ENCODE results near the gene SCYGR2.

DNA sequence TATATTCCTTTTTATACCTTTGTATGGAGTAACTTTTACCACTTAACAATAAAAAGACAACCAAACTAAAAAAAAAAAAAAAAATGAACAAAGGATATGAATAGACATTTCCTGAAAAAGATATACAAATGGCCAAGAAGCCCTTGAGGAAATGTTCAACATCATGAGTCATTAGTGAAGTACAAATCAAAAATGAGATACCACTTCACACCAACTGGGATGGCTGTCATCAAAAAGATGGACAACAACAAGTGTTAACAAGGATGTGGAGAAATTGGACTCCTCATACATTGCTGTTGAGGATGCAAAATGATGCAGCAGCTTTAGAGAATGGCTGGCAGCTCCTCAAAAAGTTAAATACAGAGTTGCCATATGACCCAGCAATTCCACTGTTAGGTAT lies 22.6 kb upstream of the SCYGR2 start:
- TF ChIP-seq RFX5 (IDR thresholded peaks at IDR 0.05; ENCODE audit: borderline replicate concordance, low read depth, low read length) (no peak), CREB1 (IDR thresholded peaks at IDR 0.05) (no peak)
